SK-N-SH treated with all-trans-retinoic acid at 6 μM for 48 hours (cell line): ENCODE results near the gene RBPJ.
"Not testable (repeated sequence)": the region's sequence is repeated elsewhere in the genome, so short reads cannot be mapped to it uniquely, and the experiment has no call there.

ENCODE experiments used
- ATAC-seq: fragments of 200-7000 bp; cut with Tn5 transposase; 3 replicates; pipeline ENCODE4 v1.9.1; 2020; ENCODE audit warnings: mild to moderate bottlenecking, moderate library complexity
- ARNTL ChIP-seq: fragments of 450-650 bp; formaldehyde crosslinking; IDR thresholded peaks from 2 replicates; pipeline ENCODE4 v1.5.0; 2020; ENCODE audit warnings: low read depth, mild to moderate bottlenecking, moderate library complexity, borderline replicate concordance
- BACH2 ChIP-seq: fragments of 250-450 bp; sonication (Bioruptor Pico); IDR thresholded peaks from 2 replicates; pipeline ENCODE4 v1.9.0; 2021; ENCODE audit warnings: mild to moderate bottlenecking, borderline replicate concordance
- CSDC2 ChIP-seq: fragments of 250-450 bp; sonication (Bioruptor Pico); IDR thresholded peaks from 2 replicates; pipeline ENCODE4 v1.5.0; 2020; ENCODE audit warnings: mild to moderate bottlenecking, moderate library complexity
- ESRRG ChIP-seq: fragments of 250-450 bp; sonication (Bioruptor Pico); IDR thresholded peaks from 2 replicates; pipeline ENCODE4 v1.6.1; 2021; ENCODE audit warnings: mild to moderate bottlenecking
- GLIS3 ChIP-seq: fragments of 250-450 bp; sonication (Bioruptor Pico); IDR thresholded peaks from 2 replicates; pipeline ENCODE4 v1.5.0; 2020; ENCODE audit warnings: mild to moderate bottlenecking, moderate library complexity
- ISL1 ChIP-seq: fragments of 250-450 bp; sonication (Bioruptor Pico); IDR thresholded peaks from 2 replicates; pipeline ENCODE4 v2.1.2; 2022; ENCODE audit warnings: mild to moderate bottlenecking, moderate library complexity
- OSR1 ChIP-seq: fragments of 250-450 bp; sonication (Bioruptor Pico); IDR thresholded peaks from 2 replicates; pipeline ENCODE4 v1.8.0; 2022; ENCODE audit warnings: moderate library complexity, mild to moderate bottlenecking, inconsistent platforms
- RARB ChIP-seq: fragments of 250-450 bp; sonication (Bioruptor Pico); IDR thresholded peaks from 2 replicates; pipeline ENCODE4 v1.8.0; 2021; ENCODE audit warnings: mild to moderate bottlenecking, moderate library complexity
- SNAI2 ChIP-seq: fragments of 250-450 bp; sonication (Bioruptor Pico); IDR thresholded peaks from 2 replicates; pipeline ENCODE4 v1.5.0; 2020; ENCODE audit warnings: mild to moderate bottlenecking, moderate library complexity
- TCF4 ChIP-seq: fragments of 250-450 bp; sonication (Bioruptor Pico); IDR thresholded peaks from 2 replicates; pipeline ENCODE4 v1.8.0; 2021; ENCODE audit warnings: mild to moderate bottlenecking, moderate library complexity, borderline replicate concordance
- TOX ChIP-seq: fragments of 250-450 bp; sonication (Bioruptor Pico); IDR thresholded peaks from 2 replicates; pipeline ENCODE4 v1.8.0; 2021; ENCODE audit warnings: mild to moderate bottlenecking, moderate library complexity, borderline replicate concordance
- ZC3H10 ChIP-seq: fragments of 250-450 bp; sonication (Bioruptor Pico); IDR thresholded peaks from 2 replicates; pipeline ENCODE4 v1.5.1; 2021; ENCODE audit warnings: mild to moderate bottlenecking, moderate library complexity
- ZFP3 ChIP-seq: fragments of 250-450 bp; sonication (Bioruptor Pico); IDR thresholded peaks from 2 replicates; pipeline ENCODE4 v1.5.0; 2020; ENCODE audit warnings: mild to moderate bottlenecking, moderate library complexity
- ZFP30 ChIP-seq: fragments of 450-650 bp; formaldehyde crosslinking; IDR thresholded peaks from 2 replicates; pipeline ENCODE4 v1.5.0; 2022; ENCODE audit warnings: mild to moderate bottlenecking, moderate library complexity
- ZNF565 ChIP-seq: fragments of 450-650 bp; formaldehyde crosslinking; conservative IDR thresholded peaks from 2 replicates; pipeline ENCODE4 v1.5.0; 2020; ENCODE audit warnings: low read depth, mild to moderate bottlenecking, moderate library complexity
- ZNF70 ChIP-seq: fragments of 450-650 bp; formaldehyde crosslinking; IDR thresholded peaks from 2 replicates; pipeline ENCODE4 v1.5.0; 2020; ENCODE audit warnings: mild to moderate bottlenecking, moderate library complexity
- ZNF8 ChIP-seq: fragments of 450-650 bp; formaldehyde crosslinking; IDR thresholded peaks from 2 replicates; pipeline ENCODE4 v1.5.0; 2020; ENCODE audit warnings: mild to moderate bottlenecking, moderate library complexity
- TF ChIP-seq, protein P1 (sequence below): fragments of 250-450 bp; sonication (Bioruptor Pico); IDR thresholded peaks from 2 replicates; pipeline ENCODE4 v1.5.1; 2021; ENCODE audit warnings: mild to moderate bottlenecking, moderate library complexity
- TF ChIP-seq, protein P2 (sequence below): fragments of 250-450 bp; sonication (Bioruptor Pico); IDR thresholded peaks from 2 replicates; pipeline ENCODE4 v1.8.0; 2020; ENCODE audit warnings: mild to moderate bottlenecking, moderate library complexity, borderline replicate concordance
- TF ChIP-seq, protein P3 (sequence below): fragments of 250-450 bp; sonication (Bioruptor Pico); IDR thresholded peaks from 2 replicates; pipeline ENCODE4 v1.5.0; 2020; ENCODE audit warnings: mild to moderate bottlenecking, moderate library complexity
- TF ChIP-seq, protein P4 (sequence below): fragments of 250-450 bp; sonication (Bioruptor Pico); IDR thresholded peaks from 2 replicates; pipeline ENCODE4 v1.8.0; 2021; ENCODE audit warnings: low read depth, mild to moderate bottlenecking, moderate library complexity, borderline replicate concordance

Gene RBPJ

DNA sequence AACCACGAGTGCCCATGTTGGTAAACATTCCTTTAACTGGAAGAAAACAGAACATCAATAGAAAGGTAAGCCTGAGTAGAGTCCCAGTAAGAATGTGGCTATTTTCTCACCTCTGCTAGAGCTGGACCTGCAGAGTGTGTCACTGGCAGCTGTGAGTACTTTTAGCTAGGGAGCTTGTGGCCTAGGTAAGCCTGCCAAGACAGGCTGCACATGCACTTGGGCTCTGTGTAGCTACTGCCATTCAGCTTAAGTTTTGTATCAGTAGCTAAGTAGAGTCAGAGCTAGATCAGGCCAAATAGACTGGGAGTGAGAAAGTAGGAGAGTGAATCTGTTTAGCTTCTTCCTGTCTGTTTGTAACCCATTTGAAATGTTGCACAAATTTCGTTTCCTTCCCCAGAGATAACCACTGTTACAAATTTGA, 35.3 kb downstream of the RBPJ start:
- TF ChIP-seq ZFP3 (CRISPR knock-in tag), result no peak
- no peak for TF ChIP-seq ZFP30 (CRISPR knock-in tag)
- no peak for TF ChIP-seq ZNF8 (CRISPR knock-in tag)
- TF ChIP-seq ARNTL (CRISPR knock-in tag), result no peak
- TF ChIP-seq BACH2, result no peak
- no peak for TF ChIP-seq ZNF70
- TF ChIP-seq, protein P1, sequence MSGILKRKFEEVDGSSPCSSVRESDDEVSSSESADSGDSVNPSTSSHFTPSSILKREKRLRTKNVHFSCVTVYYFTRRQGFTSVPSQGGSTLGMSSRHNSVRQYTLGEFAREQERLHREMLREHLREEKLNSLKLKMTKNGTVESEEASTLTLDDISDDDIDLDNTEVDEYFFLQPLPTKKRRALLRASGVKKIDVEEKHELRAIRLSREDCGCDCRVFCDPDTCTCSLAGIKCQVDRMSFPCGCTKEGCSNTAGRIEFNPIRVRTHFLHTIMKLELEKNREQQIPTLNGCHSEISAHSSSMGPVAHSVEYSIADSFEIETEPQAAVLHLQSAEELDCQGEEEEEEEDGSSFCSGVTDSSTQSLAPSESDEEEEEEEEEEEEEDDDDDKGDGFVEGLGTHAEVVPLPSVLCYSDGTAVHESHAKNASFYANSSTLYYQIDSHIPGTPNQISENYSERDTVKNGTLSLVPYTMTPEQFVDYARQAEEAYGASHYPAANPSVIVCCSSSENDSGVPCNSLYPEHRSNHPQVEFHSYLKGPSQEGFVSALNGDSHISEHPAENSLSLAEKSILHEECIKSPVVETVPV (CRISPR knock-in tag), result no peak
- TF ChIP-seq GLIS3 (CRISPR knock-in tag), result no peak
- TF ChIP-seq CSDC2, result no peak
- no peak for TF ChIP-seq SNAI2
- no peak for TF ChIP-seq OSR1 (CRISPR knock-in tag)
- no peak for TF ChIP-seq TCF4 (CRISPR knock-in tag)
- TF ChIP-seq ISL1 (CRISPR knock-in tag), result no peak
- TF ChIP-seq, all 23 proteins: peak for 0
- ATAC-seq, result peak; percentile 80

DNA sequence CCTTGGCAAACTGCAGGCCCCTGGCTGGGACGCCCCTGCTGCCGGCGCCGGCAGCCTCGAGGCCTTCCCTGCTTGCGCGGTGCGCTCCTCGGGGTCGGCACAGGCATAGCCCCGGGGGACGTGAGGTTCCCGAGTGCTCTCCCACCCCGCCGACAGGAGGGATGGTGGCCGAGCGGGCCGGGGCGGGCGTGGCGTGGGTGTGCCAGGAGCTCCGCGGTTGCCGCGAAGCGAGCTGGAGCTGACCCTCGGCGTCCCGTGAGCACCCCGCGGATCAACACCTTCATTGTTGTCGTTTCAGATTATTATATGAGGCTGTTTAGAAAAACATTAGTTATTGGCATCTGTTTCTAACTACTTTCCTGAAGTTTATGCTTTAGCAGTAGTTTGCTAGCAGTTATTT, 38.7 kb downstream of the RBPJ start:
- not testable (repeated sequence) for ATAC-seq

DNA sequence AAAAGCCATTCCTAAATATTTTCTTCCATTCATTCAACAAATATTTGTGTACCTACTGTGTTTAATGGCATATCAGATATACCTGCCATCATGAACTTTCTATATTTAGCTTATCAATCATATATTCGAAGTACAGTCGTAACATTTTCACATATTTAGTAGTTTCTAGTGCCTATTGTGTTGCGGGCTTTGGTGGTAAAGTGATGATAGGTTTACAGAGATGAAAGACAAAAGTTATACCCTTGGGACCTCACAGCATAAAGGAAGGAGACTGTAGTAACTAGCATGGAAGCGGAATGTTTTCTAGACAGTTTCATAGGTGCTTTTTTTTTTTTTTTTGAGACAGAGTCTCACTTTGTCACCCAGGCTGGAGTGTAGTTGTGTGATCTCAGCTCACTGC, 39.5 kb downstream of the RBPJ start:
- ATAC-seq, result no peak
- TF ChIP-seq ZNF565 (no peak), ESRRG (CRISPR knock-in tag) (no peak), GLIS3 (CRISPR knock-in tag) (no peak), ZFP30 (CRISPR knock-in tag) (no peak), ZFP3 (CRISPR knock-in tag) (no peak), RARB (CRISPR knock-in tag) (no peak), TOX (CRISPR knock-in tag) (no peak), CSDC2 (no peak), ZC3H10 (CRISPR knock-in tag) (no peak), OSR1 (CRISPR knock-in tag) (no peak), ZNF70 (no peak), ISL1 (CRISPR knock-in tag) (no peak), SNAI2 (no peak), TCF4 (CRISPR knock-in tag) (no peak), ARNTL (CRISPR knock-in tag) (no peak)
- TF ChIP-seq, protein P2, sequence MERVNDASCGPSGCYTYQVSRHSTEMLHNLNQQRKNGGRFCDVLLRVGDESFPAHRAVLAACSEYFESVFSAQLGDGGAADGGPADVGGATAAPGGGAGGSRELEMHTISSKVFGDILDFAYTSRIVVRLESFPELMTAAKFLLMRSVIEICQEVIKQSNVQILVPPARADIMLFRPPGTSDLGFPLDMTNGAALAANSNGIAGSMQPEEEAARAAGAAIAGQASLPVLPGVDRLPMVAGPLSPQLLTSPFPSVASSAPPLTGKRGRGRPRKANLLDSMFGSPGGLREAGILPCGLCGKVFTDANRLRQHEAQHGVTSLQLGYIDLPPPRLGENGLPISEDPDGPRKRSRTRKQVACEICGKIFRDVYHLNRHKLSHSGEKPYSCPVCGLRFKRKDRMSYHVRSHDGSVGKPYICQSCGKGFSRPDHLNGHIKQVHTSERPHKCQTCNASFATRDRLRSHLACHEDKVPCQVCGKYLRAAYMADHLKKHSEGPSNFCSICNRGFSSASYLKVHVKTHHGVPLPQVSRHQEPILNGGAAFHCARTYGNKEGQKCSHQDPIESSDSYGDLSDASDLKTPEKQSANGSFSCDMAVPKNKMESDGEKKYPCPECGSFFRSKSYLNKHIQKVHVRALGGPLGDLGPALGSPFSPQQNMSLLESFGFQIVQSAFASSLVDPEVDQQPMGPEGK, result no peak
- TF ChIP-seq, protein P1 (CRISPR knock-in tag), result no peak
- TF ChIP-seq, protein P3, sequence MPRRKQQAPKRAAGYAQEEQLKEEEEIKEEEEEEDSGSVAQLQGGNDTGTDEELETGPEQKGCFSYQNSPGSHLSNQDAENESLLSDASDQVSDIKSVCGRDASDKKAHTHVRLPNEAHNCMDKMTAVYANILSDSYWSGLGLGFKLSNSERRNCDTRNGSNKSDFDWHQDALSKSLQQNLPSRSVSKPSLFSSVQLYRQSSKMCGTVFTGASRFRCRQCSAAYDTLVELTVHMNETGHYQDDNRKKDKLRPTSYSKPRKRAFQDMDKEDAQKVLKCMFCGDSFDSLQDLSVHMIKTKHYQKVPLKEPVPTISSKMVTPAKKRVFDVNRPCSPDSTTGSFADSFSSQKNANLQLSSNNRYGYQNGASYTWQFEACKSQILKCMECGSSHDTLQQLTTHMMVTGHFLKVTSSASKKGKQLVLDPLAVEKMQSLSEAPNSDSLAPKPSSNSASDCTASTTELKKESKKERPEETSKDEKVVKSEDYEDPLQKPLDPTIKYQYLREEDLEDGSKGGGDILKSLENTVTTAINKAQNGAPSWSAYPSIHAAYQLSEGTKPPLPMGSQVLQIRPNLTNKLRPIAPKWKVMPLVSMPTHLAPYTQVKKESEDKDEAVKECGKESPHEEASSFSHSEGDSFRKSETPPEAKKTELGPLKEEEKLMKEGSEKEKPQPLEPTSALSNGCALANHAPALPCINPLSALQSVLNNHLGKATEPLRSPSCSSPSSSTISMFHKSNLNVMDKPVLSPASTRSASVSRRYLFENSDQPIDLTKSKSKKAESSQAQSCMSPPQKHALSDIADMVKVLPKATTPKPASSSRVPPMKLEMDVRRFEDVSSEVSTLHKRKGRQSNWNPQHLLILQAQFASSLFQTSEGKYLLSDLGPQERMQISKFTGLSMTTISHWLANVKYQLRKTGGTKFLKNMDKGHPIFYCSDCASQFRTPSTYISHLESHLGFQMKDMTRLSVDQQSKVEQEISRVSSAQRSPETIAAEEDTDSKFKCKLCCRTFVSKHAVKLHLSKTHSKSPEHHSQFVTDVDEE (CRISPR knock-in tag), result no peak
- TF ChIP-seq, protein P4, sequence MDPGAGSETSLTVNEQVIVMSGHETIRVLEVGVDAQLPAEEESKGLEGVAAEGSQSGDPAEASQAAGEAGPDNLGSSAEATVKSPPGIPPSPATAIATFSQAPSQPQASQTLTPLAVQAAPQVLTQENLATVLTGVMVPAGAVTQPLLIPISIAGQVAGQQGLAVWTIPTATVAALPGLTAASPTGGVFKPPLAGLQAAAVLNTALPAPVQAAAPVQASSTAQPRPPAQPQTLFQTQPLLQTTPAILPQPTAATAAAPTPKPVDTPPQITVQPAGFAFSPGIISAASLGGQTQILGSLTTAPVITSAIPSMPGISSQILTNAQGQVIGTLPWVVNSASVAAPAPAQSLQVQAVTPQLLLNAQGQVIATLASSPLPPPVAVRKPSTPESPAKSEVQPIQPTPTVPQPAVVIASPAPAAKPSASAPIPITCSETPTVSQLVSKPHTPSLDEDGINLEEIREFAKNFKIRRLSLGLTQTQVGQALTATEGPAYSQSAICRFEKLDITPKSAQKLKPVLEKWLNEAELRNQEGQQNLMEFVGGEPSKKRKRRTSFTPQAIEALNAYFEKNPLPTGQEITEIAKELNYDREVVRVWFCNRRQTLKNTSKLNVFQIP (CRISPR knock-in tag), result no peak
